Measurements from ENCODE around the gene MIA2.

MIA2 gene

DNA sequence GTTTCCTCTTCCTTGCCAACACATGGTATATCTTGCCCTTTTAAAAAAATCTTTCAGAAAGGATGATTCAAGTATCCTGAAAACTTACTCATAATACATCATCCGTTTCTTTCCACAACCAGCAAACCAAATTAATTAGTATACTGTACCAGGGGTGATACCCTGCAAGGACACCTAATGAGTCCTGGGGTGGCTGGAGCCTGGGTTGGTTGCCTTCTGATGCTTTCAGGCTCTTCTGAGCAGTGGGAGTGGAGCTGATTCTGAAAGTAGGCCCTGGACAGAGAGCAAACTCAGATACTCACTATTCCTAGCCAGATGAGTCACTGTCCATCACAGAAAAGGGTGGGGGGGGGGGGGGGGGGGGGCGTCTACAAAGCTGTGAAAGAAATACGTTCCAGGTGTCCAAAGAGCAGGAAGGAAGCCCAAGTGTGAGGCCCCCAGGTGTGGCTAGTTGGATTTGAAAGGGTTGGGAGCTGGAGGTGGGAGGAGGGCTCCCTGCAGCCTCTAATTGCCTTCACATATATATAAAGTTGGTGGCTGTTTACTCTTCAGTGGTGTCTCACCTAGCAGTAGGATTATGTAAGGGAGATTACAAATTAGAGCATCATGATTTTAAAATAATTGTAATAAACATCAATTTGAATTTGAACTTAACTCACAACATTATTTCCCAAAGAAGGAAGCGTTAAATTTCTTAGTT is 162.0 kb downstream of the MIA2 start:
- no peak for DNase-seq

DNA sequence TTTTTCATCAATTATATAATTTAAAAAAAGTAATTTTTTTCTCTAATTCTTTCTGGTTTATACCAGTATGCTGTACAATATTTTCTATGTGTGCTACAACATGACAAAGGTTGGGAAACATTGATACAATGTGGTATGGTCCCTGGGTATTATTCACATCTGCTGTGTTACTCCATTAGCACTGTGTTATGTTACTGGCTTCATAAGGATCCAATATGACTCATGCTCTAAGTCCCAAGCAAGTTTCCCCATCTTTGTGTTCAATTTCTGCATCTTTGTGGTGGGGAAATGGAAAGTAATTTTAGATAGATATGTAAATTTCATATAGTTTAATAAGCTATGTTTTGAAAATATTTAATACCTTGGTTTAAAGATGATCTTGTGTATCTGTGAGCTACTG is 162.7 kb downstream of the MIA2 start:
- peak; percentile 12 for DNase-seq

DNA sequence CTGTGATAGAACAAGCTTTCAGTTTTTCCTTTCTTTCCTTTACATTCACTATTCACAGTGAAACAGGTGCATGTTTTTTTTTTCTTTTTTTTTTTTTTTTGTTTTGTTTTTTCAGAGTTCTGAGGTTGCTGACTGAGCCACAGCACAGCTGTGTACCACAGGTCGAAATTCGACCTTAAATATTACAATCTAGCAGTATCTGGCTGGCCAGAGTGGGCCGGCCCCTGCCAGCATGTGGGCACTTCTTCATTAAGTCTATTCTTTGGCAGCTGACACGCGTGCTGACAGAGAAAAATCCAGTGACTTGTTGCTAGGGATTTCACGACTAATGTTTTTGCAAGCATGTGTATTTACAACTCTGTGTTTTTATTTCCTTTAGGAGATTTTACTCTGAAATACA is 164.7 kb downstream of the MIA2 start:
- DNase-seq = no peak

DNA sequence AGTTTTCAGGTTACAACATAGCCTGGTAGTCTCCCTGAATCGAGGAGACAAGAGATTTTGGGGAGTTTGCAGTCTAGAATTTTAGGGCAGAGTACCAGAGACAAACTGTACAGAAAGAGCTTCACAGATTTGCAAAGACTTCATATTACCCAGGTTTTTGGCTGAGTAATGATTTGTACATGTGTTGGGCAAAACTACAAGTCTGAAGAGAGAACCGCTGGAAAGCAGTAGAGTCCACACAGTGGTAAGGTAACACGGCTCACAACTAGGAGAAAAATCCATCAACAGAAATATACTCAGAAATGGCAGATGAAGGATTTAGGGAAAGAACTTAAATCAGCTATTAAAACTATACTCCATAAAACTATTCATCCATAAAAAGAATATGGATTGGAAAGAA is 172.8 kb downstream of the MIA2 start:
- DNase-seq = no peak

DNA sequence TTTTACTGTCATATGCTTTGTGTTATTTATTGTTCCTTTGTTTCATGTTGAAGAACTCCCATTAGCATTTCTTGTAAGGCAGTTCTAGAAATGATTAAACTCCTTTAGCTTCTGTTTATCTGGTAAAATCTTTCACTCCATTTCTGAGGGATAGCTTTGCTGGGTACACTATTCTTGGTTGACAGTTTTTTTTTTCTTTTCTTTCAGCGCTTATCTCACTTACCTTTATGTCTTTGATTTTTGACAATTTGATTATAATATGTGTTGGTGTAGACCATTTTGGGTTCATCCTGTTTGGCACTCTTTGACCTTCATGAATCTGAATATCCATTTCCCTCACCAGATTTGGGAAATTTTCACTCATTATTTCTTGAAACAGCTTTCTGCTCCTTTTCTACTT is 182.4 kb downstream of the MIA2 start:
- no peak for DNase-seq

DNA sequence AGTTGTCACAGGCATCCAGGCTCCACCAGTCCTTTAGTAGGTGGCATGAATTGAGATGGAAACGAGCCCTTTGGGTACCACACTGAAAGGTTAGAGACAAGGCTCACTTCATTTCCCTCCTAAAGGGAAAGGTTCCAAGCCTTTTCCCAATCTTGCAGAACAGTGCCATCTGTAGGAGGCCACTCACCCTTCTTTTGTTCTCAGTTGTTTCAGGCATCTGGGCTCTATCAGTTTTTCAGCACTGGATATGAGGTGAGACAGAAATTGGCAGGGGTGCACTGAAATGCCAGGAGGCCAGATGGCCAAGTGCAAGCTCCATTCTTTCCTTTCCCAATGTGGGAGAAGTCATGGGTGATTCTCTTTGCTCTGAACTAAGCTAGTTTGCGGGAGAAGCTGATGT is 183.3 kb downstream of the MIA2 start:
- DNase-seq = no peak

DNA sequence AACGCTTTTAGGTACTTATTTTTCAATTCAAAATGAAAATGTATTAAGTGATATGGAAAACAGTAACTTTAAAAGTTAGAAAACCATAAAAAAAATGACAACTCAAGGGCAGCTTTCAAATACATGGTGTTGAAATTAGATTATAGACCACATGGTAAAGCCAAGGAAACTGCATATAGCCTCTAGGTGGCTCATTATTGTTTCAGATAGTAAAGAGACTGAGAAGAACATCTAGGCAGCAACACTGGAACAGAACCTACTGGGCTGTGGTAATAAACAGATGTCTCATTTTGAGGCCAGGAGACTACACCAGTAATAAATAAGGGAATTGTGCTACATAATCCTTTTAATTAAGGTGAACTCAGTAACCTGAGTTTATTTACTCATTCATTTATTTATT is 185.6 kb downstream of the MIA2 start:
- no peak for DNase-seq

DNA sequence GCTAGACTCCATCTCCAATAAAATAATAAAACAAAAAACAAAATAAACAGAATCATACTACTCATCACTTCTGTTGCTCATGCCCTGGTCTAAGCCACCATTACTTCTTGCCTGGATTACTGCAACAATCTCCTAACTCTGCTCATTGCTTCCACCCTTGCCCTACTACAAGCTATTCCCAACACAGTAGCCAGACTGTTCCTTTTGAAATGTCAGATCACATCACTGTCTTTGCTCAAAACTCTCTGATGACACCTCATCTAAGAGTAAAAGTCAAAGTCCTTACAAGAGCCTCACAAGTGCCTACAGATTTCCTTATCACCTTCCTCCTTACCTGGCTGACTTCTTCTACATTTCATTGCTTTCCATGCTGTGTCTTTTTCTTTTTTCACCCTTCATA is 188.5 kb downstream of the MIA2 start:
- DNase-seq = no peak

DNA sequence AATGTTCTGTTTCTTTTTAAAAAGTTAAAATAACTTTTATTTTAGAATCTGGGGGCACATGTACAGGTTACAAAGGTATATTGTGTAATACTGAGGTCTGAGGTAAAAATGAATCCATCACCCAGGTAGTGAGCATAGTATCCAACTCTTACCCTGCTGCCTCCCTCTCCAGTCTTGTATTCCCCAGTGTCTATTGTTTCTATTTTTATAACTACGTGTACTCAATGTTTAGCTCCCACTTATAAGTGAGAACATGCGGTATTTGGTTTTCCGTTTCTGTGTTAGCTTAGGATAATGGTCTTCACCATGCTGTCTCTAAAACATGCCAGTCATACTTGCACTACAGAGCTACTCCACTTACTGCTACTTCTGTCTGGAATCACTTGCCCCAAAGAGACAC is 190.1 kb downstream of the MIA2 start:
- no peak for DNase-seq

DNA sequence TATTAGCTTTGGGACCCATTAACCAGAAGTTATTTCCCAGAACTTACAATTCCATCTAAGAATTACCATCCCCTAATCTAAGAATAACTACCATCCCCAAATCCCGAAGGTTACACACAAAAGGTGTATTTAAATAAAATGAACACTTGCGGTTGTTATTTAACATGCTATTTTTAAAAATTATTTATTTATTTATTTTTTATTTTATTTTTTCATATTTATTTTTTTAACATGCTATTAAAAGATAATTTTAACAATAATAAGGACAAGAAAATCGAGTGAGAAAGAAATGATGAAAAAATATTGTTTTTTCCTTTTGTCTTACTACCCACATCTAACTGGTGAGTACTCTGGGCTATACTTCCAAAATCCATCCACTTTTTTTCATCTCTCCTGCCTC is 192.2 kb downstream of the MIA2 start:
- no peak for DNase-seq

DNA sequence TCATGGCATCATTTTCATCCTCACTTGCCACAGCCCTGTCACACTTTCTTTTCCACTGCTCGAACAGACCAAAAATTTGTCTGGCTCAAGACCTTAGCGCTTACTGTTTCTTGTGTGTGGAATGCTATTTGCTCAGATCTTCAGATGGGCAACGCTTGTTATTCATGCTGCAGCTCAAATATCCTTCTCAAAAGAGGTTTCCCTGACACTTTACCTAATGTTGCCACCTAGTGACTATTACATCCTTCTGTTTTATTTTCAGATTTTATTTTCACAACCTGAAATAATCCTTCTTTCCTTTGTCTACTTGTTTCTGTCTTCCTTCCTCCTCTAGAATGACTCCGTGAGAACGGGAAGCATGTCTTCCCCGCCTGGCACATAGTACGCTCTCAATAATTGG is 192.9 kb downstream of the MIA2 start:
- peak; percentile 64 for DNase-seq

DNA sequence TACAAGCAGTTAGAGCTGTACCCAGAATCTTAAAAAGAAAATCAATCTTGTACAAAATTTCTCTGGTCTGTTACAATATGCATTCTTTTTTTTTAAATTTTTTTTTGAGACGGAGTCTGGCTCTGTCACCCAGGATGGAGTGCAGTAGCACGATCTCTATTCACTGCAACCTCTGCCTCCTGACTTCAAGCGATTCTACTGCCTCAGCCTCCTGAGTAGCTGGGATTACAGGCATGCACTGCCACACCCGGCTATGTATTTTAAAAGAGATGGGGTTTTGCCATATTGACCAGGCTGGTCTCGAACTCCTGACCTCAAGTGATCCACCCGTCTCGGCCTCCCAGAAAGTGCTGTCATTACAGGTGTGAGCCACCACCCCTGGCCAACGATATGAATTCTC is 194.4 kb downstream of the MIA2 start:
- no peak for DNase-seq

DNA sequence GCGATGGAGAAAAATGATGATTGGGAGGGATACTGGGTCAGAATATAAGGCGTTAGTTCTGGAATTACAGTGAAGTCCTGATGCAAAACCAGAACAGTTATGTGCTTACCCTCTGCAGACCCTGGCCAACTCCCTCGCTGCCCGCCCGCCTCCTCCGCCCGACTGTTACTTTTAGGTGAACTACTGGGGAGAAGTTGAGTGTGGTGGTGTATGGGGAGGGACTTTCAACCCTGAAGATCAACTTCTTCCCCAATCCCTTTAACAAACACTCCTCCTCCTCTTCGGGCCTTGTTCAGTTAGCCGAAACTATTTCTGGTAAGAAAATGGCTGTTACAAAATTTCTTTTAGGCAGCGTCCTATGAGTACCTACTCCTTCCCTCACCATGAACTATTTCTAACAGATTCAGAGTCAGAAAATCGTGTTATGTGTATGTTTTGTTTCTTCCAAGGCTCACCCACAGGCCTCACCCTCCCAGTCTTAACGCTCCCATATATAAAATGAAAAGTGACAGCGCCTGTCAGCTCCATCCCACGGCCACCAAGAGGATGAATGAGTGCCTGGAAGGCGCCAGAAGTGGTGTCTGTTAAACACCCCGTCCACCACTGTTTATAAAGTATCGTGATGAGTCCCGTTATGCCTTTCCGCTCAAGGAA is 197.2 kb downstream of the MIA2 start:
- no peak for DNase-seq

DNA sequence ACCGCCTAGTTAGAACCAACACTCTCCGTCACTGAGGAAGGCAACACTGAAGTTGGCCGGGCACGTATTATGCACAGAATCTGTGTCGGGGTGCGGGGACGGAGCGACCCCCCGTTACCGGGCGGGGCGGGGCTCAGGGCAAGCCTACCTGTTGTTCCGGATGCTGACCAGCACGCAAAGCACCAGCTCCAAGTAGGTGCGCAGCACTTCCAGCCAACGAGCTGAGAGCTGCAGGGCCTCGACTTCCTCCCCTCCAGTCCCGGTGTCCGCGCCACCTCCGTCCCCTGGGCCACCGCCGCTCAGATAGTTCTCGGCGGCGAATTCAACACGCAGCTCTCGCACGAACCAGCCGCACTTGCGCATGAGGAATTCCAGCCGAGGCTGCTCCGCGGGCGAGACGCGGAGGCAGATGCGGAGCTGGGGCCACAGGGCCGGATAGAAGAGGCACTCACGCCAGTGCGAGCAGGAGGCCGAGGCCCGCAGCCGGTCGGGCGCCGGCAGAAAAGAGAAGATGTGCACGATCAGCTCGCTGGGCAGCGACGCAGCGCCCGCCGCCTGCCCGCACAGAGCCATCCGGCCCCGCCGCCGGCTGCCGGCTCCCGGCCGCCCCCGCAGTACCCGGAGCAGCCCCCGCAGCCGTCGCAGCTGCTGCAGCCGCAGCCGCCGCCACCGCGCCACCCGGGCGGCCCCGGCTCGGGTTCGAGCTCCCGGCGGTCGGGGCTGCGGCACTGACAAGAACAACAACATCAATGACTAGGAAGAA is 197.9 kb downstream of the MIA2 start:
- peak; percentile 25 for DNase-seq

DNA sequence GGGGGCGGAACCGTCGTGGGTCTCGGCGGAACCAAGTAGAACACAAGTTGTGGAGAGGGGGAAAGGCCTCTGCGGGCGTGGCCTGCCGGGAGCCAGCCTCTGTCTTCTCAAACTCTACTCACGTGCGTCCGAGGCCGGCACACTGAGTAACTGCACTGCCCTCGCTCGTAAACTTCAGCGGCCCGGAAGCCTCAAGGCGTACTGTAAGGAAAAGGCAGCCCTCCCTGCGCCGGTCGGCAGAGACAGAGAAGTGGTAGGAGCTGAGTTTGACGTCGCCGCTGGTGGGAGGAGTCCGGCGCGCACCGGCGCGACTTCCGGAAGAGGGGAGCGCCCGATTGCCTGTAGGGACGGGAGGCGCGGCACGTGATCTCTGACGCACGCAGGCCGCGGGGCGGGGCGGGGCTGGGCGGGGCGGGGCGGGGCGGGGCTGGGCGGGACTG is 198.5 kb downstream of the MIA2 start, which contains the start of gene FBXO33:
Gene FBXO33 (minus strand): TSS at position 255 of the 440 bp plus-strand sequence. CDS start 271 bp downstream, outside the sequence.
- DNase-seq = peak; percentile 97

DNA sequence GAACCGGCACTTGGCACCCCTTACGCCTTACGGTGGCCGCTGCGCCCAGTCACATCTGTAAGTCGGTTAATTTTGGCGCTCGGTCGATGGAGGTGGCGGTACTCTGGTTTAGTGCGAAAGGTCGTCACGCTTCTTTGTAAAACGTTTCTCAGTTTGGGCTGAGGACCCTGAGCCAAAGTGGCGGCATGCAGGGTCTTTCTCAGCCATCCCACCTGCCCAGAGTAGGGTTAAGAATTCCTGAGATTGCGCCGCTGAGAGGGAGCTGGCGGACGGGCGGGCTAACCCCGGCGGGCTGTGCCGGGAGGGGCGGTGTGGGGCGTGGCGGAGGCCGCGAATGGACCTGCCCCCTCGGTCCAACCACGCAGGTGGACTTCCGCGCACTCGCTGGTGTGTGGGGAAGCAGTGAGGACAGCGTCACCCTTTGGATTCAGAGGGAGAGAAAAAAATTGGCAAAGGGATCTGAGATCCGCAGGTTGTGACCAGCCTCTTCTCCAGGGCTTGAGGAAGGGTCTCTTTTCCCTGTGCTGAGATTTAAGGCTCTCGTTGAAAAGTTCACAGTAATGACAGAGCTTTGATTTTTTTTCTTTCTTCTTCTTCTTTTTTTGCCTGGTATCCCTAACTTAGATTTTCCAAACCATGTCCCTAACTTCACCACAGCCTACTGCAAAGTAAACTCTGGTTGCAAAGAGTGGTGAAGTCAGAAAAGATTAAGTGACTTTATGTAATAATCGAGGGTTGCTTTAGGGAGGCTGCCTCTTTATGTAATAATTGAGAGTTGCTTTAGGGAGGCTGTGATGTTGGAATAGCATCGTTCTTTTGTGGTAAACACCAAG is 199.1 kb downstream of the MIA2 start:
- peak; percentile 56 for DNase-seq

DNA sequence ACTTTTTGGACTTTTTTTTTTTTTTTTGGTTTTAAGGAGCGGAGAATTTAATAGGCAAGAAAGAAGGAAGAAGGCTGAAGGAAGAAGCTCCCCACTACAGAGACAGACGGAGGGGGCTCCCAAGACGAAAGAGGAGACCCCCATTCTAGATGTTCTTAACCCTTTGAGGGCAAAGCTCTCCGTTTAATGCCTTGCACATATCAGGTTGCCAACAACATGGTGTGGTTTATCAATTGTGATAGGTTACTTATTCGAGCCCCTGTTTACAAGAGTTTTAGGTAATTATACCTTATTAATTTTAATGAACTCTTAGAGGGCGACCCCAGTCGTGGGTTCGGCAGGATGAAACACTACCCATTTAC is 199.7 kb downstream of the MIA2 start:
- DNase-seq = no peak

DNA sequence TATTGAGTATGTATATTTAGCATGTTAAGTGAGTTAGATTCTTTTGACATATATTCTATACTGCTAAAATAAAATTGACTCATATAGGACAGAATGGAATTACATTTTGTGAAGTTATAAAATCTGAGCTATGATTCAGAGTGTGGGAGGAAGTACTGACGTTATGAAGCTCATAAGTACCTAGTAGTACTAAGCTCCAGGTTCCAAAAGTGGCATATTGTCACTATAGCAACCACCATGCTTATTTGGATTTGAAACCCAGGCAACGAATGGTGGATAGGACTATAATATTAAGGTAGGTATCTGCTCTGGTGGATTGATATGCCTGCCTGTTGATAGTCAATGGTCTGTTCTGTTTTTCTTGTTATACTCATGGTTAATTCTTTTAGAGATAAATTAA is 200.7 kb downstream of the MIA2 start:
- DNase-seq = no peak

DNA sequence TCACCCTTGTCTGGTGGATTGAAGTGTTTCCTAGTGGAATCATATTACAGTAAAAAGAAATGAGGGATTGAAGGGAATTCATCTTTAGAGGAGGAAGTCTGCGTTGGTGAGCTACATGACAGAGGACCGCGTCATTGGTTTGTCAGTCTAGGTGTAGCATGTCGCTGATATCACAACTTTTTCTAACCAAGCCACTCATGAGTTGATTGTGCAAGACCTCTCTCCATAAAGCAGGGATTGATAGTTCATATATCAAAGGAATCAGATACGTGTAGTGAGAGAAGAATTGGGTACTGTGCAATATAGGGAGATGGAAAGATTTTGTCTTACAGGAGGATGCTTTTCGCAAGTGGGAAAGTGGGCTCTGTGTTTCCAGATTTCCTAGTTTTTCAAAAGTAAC is 201.5 kb downstream of the MIA2 start:
- no peak for DNase-seq
